NCI-H1436 treated with DMSO at 0.1 percent for 48 hours (cell line): ENCODE measurements around the gene TMEM143.
"Not testable (repeated sequence)": the region's sequence is repeated elsewhere in the genome, so short reads cannot be mapped to it uniquely, and the experiment has no call there.

Experiments
- DNase-seq: peaks from one replicate; lab custom pipeline; 2025; lab: John Stamatoyannopoulos, UW

Gene TMEM143

GRCh38 chr19:48296963-48297734, 66.6 kb downstream of the TMEM143 start:
- DNase-seq = no peak

DNA sequence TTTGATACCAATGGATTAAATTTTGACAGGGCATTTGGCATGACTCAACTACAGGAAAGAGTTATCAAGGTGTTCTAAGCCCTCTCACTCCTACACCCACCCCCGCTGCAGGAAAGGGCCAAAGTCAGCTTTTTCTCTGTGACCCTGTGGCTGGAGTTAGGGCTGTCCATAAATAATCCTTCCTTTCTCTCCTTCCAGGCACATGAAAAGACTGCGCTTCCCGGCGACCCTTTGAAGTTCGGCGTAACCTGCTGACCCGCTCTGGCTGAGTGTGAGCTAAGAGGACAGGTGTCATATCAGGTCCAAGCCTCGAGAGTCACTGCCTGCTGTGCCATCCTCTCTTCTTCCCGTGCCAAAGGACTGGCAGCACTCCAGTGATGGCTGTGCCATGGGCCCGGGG, 68.3 kb downstream of the TMEM143 start:
- no peak for DNase-seq

- DNase-seq = no peak
These were observed 70.9 kb downstream of the TMEM143 start for GRCh38 chr19:48292798-48293197.

DNA sequence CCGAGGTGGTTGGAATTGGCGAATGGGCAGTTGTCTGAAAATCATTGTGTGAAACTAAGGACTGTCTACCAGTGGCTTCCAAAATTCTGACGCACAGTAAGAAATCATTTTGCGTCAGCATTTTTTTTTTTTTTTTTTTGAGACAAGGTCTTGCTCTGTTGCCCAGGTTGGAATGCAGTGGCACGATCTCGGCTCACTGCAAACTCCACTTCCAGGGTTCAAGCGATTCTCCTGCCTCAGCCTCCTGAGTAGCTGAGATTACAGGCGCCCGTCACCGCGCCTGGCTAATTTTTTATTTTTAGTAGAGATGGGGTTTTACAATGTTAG, 72.3 kb downstream of the TMEM143 start:
- not testable (repeated sequence) for DNase-seq

DNA sequence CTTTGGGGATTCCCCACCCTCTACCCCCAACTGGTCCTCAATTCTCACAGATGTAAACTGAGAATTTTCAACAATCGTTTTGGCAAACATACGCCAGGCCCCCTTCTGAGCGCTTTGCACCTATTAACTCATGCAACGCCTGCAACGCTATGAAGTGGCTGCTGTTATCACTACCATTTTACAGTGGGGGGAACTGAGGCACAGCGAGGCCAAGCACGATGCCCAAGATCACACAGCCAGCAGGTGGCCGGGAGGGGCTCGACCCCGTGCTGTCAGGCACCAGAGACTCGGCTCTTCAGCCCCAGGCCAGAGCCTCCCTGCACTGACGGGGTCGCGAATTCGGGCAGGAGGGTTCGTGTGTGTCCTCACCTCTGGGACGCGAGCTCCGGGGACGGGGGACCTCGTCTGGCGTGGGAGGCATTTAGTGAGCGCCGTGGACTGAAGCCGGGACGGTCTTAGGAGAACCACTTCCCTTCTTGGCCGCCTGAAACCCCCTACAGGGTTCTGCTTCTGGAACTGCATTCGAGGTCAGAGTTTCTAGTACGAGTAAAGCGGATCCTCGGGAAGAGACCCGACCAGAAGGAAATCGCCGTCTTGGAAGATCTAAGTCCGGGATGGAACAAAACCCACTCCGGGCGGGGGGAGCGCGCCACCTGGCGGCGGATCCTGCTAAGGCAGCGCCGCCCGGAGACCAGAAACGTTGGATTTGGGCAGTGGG, 72.8 kb downstream of the TMEM143 start:
- peak; percentile 26 for DNase-seq

DNA sequence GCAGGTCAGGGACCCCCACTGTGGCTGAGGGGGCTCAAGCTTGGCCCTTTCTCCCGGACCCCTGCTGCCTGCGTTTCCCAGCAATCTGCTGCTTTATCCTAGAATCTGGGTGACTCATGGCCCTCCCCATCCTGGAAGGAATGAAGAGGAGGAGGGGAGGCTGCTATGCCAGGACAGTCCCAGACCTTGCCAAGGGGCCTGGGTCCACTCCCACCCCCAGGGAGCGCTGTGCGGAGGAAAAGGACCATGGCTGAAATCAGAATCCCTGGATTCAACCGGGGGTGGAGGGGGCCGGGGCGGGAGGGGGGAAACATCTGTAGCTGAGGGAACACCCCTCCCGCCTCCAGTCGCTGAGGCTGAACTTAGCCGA, 73.4 kb downstream of the TMEM143 start:
- no peak for DNase-seq

DNA sequence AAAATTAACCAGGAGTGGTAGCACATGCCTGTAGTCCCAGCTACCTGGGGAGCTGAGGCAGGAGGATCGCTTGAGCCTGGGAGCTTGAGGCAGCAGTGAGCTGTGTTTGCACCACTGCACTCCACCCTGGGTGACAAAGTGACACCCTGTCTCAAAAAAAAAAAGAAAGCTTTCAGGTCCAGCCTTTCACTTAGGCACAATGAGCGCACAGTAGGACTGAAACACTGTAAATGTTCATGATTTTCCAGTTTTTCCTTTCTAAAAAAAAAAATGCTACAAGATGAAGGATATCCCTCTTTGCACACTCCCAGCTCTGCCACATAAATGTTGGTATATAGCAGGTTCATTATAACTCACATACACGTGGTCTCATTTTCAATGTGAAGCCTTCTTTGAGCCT, 76.0 kb downstream of the TMEM143 start:
- DNase-seq = no peak

DNA sequence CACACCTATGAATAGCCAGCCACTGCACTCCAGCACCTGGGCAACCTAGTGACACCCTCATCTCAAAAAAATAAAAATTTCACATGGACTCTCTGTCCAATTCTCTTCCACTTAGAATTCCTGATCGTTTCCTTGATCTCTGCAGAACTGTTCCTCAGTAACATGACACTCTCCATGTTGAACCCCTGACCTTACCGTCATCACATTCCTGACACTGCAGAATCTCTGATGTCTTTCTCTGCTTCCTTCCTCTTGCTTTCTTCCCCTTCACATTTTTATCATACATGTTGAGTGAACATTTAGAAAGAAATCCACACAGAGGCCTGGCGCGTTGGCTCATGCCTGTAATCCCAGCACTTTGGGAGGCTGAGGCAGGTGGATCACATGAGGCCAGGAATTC, 78.8 kb downstream of the TMEM143 start:
- no peak for DNase-seq

- DNase-seq = no peak
These were observed 79.8 kb downstream of the TMEM143 start for GRCh38 chr19:48283908-48284307.
